A172 (cell line): ENCODE measurements around the gene EML2. TPM values are rescaled to one million over a fixed set of nuclear protein-coding genes. Genes with fewer than 3 reads are reported as not detected.
"Not testable (repeated sequence)": the region's sequence is repeated elsewhere in the genome, so short reads cannot be mapped to it uniquely, and the experiment has no call there.

ENCODE experiments used
- DNase-seq: peaks from one replicate; pipeline ENCODE4 v3.0.0-alpha.2; 2015; ENCODE audit warnings: low spot score
- total RNA-seq: library from RNA; depleted of rRNA; stranded (reverse); fragments of >200 nt; shearing (Covaris generic); gene quantifications from 2 replicates; pipeline ENCODE4 v1.2.3, GENCODE V29; 2014

The EML2 gene
- total RNA-seq, 1 experiment from 2014 or later: 4.4 TPM

GRCh38 chr19:45616704-45617017 is 22.5 kb downstream of the EML2 start:
- no peak for DNase-seq

GRCh38 chr19:45615795-45616703 is 23.1 kb downstream of the EML2 start:
- DNase-seq: peak; percentile 80

DNA sequence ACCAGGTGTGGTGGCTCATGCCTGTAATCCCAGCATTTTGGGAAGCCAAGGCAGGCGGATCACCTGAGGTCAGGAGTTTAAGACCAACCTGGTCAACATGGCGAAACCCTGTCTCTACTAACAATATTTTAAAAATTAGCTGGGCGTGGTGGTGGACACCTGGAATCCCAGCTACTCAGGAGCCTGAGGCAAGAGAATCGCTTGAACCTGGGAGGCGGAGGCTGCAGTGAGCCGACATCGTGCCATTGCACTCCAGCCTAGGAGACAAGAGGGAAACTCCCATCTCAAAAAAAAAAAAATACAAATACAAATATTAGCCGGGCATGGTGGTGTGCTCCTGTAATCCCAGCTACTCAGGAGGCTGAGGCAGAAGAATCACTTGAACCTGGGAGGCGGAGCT is 24.1 kb downstream of the EML2 start:
- DNase-seq: not testable (repeated sequence)

- peak; percentile 92 for DNase-seq
These were observed 25.1 kb downstream of the EML2 start for GRCh38 chr19:45613926-45614725.

DNA sequence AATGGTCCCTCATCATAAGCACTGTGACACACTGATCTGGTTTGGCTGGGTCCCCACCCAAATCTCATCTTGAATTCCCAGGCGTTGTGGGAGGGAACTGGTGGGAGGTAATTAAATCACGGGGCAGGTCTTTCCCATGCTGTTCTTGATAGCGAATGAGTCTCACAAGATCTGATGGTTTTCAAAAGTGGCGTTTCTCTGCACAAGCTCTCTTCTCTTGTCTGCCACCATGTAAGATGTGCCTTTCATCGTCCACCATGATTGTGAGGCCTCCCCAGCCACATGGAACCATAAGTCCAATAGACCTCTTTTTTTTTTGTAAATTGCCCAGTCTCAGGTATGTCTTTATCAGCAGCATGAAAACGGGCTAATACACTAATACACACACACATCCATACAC is 30.2 kb downstream of the EML2 start:
- no peak for DNase-seq

DNA sequence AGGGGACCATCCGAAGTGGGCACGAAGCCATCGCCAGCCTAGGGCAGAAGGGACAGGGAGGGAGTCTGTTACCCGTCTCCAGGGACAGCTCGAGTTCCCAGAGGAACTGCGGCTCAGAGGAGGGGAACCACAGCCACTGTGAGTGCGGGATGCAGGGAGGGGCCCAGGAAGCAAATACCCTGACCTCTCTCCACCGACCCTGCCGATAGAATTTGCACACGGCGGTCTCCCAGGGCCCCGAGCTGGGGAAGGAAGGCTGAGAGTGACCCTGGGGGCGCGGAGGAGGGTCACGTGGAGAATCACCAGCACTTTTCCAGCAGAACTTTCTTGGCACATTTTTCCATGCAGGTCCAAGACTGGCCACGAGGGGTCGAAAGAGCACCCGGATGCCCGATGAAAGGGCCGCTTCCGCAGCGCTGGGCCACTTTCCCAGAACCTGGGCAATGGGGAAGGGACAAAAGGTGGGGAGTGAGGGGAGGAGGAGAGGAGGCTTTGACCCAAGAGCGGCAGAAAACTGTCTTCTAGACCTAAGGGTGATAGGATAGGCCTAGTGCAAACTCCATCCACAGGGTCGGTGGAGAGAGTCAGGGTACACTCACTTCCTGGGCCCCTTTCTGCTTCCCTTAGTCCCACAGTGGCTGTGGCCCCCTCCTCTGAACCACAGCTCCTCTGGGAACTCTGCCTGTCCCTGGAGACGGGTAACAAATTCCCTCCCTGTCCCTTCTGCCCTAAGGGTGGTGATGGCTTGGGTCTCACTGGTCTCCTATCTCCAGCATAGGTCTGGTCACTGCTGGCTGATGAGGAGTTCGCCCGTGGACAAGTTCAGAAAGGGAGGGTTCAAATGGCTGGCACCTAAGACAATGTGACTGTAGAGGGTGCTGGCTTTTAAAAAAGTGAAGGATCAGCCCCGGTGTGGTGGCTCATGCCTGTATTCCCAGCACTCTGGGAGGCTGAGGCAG is 31.8 kb downstream of the EML2 start:
- peak; percentile 50 for DNase-seq

- DNase-seq: no peak
These were observed 37.4 kb downstream of the EML2 start, which contains the start of gene GPR4 for GRCh38 chr19:45601524-45602374. Gene GPR4 (minus strand): TSS chr19:45602212. CDS start chr19:45591866, 10,346 bp downstream.

DNA sequence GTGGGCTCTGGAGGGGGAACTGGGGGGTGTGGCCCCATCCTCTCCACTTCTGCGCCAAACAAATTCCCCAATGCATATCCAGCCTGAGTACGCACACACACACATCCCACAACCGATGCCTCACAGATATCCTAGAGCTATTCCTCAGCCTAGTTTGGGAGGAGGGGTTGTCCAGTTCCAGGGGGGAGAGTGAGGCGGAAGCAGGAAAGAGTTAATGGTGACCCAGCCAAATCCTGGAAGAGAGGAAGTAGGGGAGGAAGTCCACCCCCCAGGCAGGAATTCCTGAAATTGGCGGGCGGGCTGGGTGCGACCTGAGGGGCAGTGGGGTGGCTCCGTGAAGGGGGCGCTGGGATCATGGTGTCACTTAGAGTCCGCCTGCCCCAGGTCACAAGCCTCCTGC is 38.1 kb downstream of the EML2 start:
- DNase-seq: no peak

DNA sequence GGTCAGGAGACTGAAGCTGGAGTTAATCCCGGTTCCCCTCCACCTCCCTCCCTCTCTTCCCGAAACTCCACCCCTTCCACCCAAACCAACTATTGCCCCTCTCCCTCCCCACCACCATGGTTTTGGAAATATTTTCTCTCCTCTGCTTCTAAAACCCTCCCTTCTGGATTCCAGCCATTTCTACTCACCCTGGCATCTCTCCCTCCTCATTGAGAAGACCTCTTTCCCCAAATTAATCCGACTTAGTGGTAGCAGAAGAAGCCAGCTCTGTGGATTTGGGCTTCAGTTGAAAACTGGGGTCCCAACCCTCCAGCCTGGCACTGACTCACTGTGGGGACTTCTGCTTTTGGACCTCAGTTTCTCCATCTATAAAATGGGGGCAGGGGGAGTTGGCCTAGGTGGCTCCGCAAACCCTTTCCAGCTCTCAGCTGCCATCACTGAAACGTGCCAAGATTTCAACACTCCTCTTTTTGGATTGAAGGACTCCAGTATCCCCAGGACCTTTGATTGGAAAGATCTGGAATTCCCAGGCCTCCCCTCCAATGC is 38.8 kb downstream of the EML2 start:
- no peak for DNase-seq

DNA sequence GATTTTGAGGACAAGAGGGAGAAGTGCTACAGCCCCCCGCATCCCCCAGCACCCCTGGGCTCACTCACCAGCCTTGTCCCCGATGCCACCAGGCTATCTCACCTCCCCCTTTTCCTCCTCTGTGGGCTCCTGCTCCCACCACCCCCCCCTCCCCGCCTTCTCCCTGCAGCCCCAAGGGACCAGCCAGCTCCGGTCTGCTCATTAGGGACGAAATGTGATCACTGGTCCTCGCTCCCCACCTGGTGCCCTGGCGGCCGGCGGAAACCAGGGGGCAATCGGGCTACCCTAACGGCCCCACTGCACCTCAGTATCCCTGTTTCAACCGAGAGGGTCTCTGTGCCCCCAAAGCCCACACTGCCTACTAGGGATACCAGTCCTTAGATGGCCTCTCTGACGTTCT is 39.9 kb downstream of the EML2 start:
- no peak for DNase-seq

DNA sequence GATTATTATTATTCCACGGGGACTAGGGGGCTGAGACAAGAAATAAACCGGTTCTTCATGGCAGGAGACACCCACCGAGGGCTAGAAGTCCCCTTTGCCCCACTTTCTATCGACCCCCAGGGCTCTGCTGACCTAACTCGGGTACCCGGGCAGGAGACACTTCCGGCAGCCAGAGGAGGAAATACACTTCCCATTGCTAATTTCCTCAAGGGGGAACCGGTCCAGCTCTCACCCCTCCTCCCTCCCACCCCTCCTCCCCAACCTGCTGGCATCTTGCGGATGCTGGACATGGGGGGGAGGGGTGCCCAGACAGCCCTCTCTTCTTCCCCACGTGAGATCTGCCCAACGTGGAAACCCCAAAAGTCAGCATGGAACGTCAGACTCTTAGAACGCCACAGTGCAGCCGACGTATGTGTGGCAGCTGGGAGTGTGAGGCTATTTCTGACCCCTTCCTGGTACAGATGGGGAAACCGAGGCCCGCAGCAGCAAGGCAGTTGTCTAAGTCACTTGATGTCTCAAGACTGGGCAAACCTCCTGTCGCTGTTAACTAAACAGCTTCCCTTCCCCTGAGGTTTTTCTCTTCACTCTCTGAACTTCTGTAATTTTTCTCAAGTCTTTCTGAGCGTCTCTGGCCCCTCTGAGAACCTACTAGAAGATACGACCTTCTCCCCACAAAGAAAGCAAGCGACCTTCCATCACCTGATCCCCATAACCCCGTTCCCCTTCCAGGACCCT is 40.8 kb downstream of the EML2 start:
- DNase-seq: no peak

DNA sequence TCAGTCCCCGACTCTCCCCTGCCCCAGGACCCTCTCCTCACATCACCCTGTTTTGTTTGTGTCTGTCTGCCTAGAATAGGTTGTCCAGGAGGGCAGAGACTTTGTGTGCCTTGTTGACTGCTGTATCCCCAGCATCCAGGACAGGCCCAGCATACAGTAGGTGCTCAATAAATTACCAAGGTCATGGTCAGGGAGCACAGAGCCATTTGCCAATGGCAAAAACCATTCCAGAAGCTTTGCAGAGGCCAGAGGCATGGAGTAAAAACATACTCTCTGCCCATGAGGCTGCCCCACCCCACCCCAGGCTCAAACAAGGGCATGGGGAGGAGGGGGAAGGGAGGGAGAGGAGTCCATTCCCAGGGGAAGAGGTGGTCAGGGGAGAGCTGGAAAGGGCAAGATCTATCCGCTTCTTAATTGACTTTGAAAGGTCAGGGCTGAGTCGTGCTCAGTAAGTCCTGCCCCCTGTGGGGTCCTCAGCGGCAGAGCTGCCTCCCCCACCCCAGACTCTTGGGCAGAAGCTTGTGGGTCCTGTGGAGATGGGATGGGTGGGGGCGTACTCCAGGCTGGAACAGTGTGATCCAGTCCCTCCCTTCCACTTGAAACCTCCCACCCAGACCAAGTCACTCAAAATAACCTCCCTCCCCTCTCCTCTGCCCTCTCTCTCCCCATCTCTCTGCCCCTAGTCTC is 41.6 kb downstream of the EML2 start:
- DNase-seq: no peak

DNA sequence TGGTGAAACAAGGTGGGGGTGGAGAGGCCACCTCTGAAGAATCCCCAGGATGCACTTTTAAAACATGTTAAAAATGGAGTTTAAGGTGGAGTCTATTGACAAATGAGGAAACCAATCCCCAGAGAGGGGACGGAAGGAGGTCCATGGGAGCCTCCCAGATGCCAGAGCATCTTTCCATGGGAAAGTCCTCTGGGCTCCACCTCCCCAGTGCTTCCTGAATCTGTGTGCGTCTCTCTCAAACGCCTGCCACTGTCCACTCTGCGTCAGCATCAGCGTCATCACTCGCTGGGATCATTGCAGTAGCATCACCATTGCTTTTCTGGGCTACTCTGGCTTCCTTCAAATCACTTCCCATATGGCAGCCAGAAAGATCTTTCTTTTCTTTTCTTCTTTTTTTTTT is 43.4 kb downstream of the EML2 start:
- no peak for DNase-seq

GRCh38 chr19:45593520-45593919 is 45.7 kb downstream of the EML2 start:
- no peak for DNase-seq

GRCh38 chr19:45592366-45592765 is 46.8 kb downstream of the EML2 start:
- no peak for DNase-seq

DNA sequence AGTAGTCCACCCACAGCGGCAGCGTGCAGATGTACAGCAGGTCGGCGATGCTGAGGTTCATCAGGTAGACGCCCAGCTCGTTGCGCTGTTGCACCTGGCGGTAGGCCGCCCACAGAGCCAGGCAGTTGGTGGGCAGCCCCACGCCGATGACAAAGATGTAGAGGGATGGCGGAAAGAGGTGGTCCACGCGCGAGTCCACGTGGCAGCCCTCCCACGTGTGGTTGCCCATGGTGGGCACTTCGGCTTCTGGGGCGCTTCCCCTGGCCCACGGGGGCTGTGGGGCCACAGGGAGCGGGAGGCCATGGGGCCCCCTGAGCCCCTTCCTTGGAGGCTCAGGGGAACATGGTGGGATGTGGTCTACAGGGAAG is 47.6 kb downstream of the EML2 start:
- no peak for DNase-seq

GRCh38 chr19:45591004-45591637 is 48.1 kb downstream of the EML2 start:
- DNase-seq: no peak

DNA sequence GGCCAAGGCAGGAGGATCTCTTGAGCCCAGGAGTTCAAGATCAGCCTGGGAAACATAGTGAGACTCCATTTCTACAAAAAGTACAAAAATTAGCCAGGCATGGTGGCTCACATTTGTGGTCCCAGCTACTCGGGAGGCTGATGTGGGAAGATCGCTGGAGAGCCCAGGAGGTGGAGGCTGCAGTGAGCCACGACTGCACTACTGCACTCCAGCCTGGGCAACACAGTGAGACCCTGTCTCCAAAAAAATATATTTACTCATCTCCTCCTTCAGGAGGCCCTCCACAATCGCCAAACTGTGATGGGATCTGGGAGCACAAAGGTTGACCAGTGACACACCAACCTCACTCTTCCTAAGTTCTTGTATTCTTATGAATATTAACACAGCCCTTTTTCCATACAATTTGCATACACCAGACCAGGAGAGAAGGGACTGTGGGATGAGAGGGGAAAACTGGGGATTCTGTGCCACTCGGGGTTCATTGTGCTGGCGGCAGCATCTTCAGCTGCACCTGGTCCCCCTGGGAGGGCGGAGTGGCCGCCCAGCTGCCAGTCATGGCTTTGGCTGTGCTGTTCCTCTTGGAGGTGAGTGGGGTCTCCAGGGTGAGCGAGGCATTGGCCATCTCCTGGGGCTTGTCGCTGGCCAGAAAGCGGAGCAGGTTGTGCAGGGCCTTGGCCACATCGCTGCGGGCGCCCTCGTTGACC is 48.7 kb downstream of the EML2 start:
- no peak for DNase-seq
